Neural progenitor cell (in vitro differentiated cells): ENCODE data around the gene SERPINA12. TPM values are rescaled to one million over a fixed set of nuclear protein-coding genes. Genes with fewer than 3 reads are reported as not detected.

Source experiments
- DNase-seq: peaks from one replicate; pipeline ENCODE4 v3.0.0-alpha.2; 2016; ENCODE audit warnings: low spot score
- H2AFZ ChIP-seq: fragments of 200-600 bp; sonication (generic); replicated peaks from 2 replicates; pipeline ENCODE4 v1.6.1; 2016; ENCODE audit warnings: antibody characterized with exemption
- H3F3A ChIP-seq: fragments of 200-600 bp; sonication (generic); 2 replicates; pipeline ENCODE4 v1.6.1; 2016; ENCODE audit warnings: antibody characterized with exemption, low read depth
- H3K27ac ChIP-seq: fragments of 200-600 bp; sonication (generic); 2 replicates; pipeline ENCODE4 v1.5.1; 2016; ENCODE audit warnings: mild to moderate bottlenecking
- H3K27me3 ChIP-seq: fragments of 200-600 bp; sonication (generic); 2 replicates; pipeline ENCODE4 v1.6.1; 2016; ENCODE audit warnings: mild to moderate bottlenecking, moderate library complexity
- H3K36me3 ChIP-seq: fragments of 200-600 bp; sonication (generic); 2 replicates; pipeline ENCODE4 v1.5.1; 2016
- H3K4me1 ChIP-seq: fragments of 200-600 bp; sonication (generic); 2 replicates; pipeline ENCODE4 v1.6.1; 2016; ENCODE audit warnings: mixed run types
- H3K4me2 ChIP-seq: fragments of 200-600 bp; sonication (generic); 2 replicates; pipeline ENCODE4 v1.6.1; 2016
- H3K4me3 ChIP-seq: fragments of 200-600 bp; sonication (generic); 2 replicates; pipeline ENCODE4 v1.5.1; 2016
- H3K79me2 ChIP-seq: fragments of 200-600 bp; sonication (generic); 2 replicates; pipeline ENCODE4 v1.6.1; 2016; ENCODE audit warnings: low read depth
- H3K9ac ChIP-seq: fragments of 200-600 bp; sonication (generic); 2 replicates; pipeline ENCODE4 v1.6.1; 2016
- H3K9me3 ChIP-seq: fragments of 200-600 bp; sonication (generic); 2 replicates; pipeline ENCODE4 v1.5.1; 2016; ENCODE audit warnings: low read depth
- H4K20me1 ChIP-seq: fragments of 200-600 bp; sonication (generic); 2 replicates; pipeline ENCODE4 v1.6.1; 2016; ENCODE audit warnings: low read depth
- H3K27ac Mint-ChIP-seq: 3 replicates; pipeline ENCODE4 v1.8.0; 2021; ENCODE audit warnings: mixed read lengths
- H3K27me3 Mint-ChIP-seq: 2 replicates; pipeline ENCODE4 v1.8.0; 2022; ENCODE audit warnings: low read depth, mild to moderate bottlenecking, inconsistent platforms, moderate library complexity, mixed read lengths; ENCODE audit not compliant: insufficient read depth
- H3K36me3 Mint-ChIP-seq: 3 replicates; pipeline ENCODE4 v1.8.0; 2021; ENCODE audit warnings: mixed read lengths
- H3K4me1 Mint-ChIP-seq: 3 replicates; pipeline ENCODE4 v1.8.0; 2021; ENCODE audit warnings: mixed read lengths
- H3K4me3 Mint-ChIP-seq: 3 replicates; pipeline ENCODE4 v1.8.0; 2021; ENCODE audit warnings: mild to moderate bottlenecking, moderate library complexity, mixed read lengths
- H3K9me3 Mint-ChIP-seq: 3 replicates; pipeline ENCODE4 v1.8.0; 2020; ENCODE audit warnings: mixed read lengths
- EZH2 ChIP-seq: fragments of 200-600 bp; sonication (generic); IDR thresholded peaks from 2 replicates; pipeline ENCODE4 v1.6.1; 2017; ENCODE audit warnings: antibody characterized with exemption, mild to moderate bottlenecking, moderate library complexity
- EZH2phosphoT487 ChIP-seq: fragments of 200-600 bp; sonication (generic); IDR thresholded peaks from 2 replicates; pipeline ENCODE4 v1.6.1; 2017; ENCODE audit warnings: antibody characterized with exemption
- total RNA-seq: library from RNA; depleted of rRNA; stranded (reverse); fragments of >200 nt; gene quantifications from 2 replicates; pipeline ENCODE4 v1.2.3, GENCODE V29; 2015; ENCODE audit warnings: low replicate concordance
- TF ChIP-seq, protein P1 (sequence below): fragments of 200-600 bp; sonication (generic); IDR thresholded peaks from 2 replicates; pipeline ENCODE4 v1.5.1; 2017; ENCODE audit warnings: antibody characterized with exemption, mild to moderate bottlenecking

The SERPINA12 gene
- total RNA-seq, 1 donor from 2014 or later: not detected

DNA sequence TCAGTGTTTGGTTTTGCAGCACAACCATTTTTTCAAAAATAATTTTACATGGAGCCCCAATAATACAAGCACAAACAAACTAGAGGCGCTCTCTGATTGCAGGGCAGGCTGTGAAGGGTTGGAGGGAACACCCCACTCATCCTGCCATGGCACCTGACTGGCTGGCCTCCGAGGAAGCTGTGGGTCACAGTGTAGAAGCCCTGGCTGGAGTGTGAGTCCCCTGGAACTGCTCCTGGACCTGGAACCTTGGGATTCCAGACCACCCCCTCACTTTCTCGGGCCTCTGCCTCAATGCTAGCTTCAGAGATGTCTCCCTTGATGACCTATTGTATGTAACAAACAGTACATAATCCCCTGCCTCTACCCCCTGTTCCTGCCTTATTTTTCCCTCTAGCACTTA lies 14.8 kb upstream of the SERPINA12 start:
- Mint-ChIP-seq H3K36me3 (no peaks in the 10 kb centered on the region), H3K9me3 (peaks cover 2% of the 10 kb centered on the region), H3K27me3 (peaks cover 4% of the 10 kb centered on the region), H3K4me3 (no peak overlapping the region), H3K27ac (no peak overlapping the region), H3K4me1 (peaks cover 7% of the 10 kb centered on the region)
- Histone ChIP-seq H2AFZ (no peak overlapping the region), H3K9me3 (no peaks in the 10 kb centered on the region), H3K4me2 (no peak overlapping the region), H3F3A (no peaks in the 10 kb centered on the region), H3K4me3 (no peak overlapping the region), H3K27me3 (no peaks in the 10 kb centered on the region), H3K4me1 (no peaks in the 10 kb centered on the region), H3K36me3 (no peaks in the 10 kb centered on the region), H3K79me2 (no peaks in the 10 kb centered on the region), H3K9ac (no peak overlapping the region), H3K27ac (no peak overlapping the region), H4K20me1 (no peaks in the 10 kb centered on the region)
- DNase-seq: no peak
- TF ChIP-seq, protein P1, sequence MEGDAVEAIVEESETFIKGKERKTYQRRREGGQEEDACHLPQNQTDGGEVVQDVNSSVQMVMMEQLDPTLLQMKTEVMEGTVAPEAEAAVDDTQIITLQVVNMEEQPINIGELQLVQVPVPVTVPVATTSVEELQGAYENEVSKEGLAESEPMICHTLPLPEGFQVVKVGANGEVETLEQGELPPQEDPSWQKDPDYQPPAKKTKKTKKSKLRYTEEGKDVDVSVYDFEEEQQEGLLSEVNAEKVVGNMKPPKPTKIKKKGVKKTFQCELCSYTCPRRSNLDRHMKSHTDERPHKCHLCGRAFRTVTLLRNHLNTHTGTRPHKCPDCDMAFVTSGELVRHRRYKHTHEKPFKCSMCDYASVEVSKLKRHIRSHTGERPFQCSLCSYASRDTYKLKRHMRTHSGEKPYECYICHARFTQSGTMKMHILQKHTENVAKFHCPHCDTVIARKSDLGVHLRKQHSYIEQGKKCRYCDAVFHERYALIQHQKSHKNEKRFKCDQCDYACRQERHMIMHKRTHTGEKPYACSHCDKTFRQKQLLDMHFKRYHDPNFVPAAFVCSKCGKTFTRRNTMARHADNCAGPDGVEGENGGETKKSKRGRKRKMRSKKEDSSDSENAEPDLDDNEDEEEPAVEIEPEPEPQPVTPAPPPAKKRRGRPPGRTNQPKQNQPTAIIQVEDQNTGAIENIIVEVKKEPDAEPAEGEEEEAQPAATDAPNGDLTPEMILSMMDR: no peak
- TF ChIP-seq EZH2: no peak
- TF ChIP-seq EZH2phosphoT487: no peak

DNA sequence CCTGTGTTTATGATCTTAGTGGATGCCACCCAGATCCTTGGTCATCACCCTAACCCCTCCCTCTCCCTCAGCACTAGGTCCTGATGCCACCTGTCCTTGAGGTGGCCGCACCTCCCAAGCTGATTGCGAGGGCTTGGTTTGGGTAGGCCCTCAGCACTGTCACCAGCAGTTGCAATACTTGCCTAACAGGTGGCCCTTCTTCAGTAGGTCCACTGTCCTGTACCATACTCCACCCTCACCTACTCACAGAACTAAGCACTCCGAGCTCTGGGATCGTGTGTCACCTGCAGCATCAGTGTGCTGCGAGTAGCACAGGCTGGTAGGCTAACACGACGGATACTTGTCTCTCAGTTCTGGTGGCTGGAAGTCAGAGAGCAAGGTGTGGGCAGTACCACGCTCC lies 14.0 kb upstream of the SERPINA12 start:
- Mint-ChIP-seq H3K4me1 (peaks cover 8% of the 10 kb centered on the region), H3K27me3 (peaks cover 4% of the 10 kb centered on the region), H3K4me3 (no peak overlapping the region), H3K27ac (no peak overlapping the region), H3K36me3 (no peaks in the 10 kb centered on the region), H3K9me3 (peaks cover 5% of the 10 kb centered on the region)
- TF ChIP-seq, protein P1: no peak
- no peak for TF ChIP-seq EZH2phosphoT487
- DNase-seq: no peak
- no peaks in the 10 kb centered on the region for H3K36me3 ChIP-seq
- no peak overlapping the region for H3K27ac ChIP-seq
- no peaks in the 10 kb centered on the region for H4K20me1 ChIP-seq
- H3K4me1 ChIP-seq: no peaks in the 10 kb centered on the region
- no peak overlapping the region for H3K9ac ChIP-seq
- no peaks in the 10 kb centered on the region for H3F3A ChIP-seq
- no peak overlapping the region for H3K4me3 ChIP-seq
- H3K4me2 ChIP-seq: no peak overlapping the region
- H2AFZ ChIP-seq: no peak overlapping the region
- no peaks in the 10 kb centered on the region for H3K9me3 ChIP-seq
- no peaks in the 10 kb centered on the region for H3K27me3 ChIP-seq
- H3K79me2 ChIP-seq: no peaks in the 10 kb centered on the region

DNA sequence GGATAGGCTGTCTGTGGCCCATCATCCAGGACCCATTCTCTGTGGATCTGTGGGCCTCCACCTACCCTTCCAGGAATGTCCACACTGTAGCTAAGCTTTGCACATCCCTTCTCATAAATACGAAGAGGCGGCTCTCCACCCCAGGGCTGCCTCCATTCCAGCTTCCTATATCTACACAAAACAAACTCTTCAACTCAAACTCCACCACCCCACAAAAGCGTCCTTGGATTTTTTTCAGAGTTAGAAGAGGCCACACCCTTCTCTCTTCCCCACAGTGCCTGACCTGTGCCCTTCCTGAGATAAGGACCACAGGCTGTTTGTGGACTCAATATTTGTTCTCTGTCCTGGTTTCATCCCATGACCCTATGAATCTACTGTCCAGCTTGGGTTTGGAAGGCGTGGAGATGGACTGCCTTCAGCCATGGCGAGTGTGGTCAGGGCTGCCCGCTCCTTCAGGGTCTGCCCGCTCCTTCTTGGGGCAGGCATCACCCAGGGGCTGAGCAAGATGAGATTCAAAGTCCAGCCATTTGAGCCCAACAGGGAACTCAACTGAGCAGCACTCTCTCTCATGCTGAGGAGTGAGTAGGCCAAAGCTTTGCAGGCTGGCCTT lies 13.0 kb upstream of the SERPINA12 start:
- Mint-ChIP-seq H3K9me3 (peaks cover 2% of the 10 kb centered on the region), H3K27ac (no peak overlapping the region), H3K4me1 (peaks cover 14% of the 10 kb centered on the region), H3K27me3 (peaks cover 6% of the 10 kb centered on the region), H3K36me3 (no peaks in the 10 kb centered on the region), H3K4me3 (no peak overlapping the region)
- no peak overlapping the region for H3K4me3 ChIP-seq
- TF ChIP-seq, protein P1: no peak
- TF ChIP-seq EZH2phosphoT487 (no peak), EZH2 (no peak)
- H3K4me2 ChIP-seq: no peak overlapping the region
- no peaks in the 10 kb centered on the region for H3K27me3 ChIP-seq
- H3K9me3 ChIP-seq: no peaks in the 10 kb centered on the region
- H3K79me2 ChIP-seq: no peaks in the 10 kb centered on the region
- H3F3A ChIP-seq: no peaks in the 10 kb centered on the region
- no peak overlapping the region for H2AFZ ChIP-seq
- no peaks in the 10 kb centered on the region for H4K20me1 ChIP-seq
- peaks cover 3% of the 10 kb centered on the region for H3K4me1 ChIP-seq
- no peak for DNase-seq
- no peak overlapping the region for H3K9ac ChIP-seq
- H3K36me3 ChIP-seq: no peaks in the 10 kb centered on the region
- H3K27ac ChIP-seq: no peak overlapping the region
